Fibroblast of lung (primary cell): ENCODE results near the gene TBC1D23. TPM values are rescaled to one million over a fixed set of nuclear protein-coding genes. Genes with fewer than 3 reads are reported as not detected.
"Not testable (repeated sequence)": the region's sequence is repeated elsewhere in the genome, so short reads cannot be mapped to it uniquely, and the experiment has no call there.

Source experiments
- DNase-seq, 2 donors: peaks; one replicate each; pipeline versions ENCODE4 v3.0.0 to v3.0.0-alpha.2; 2010; ENCODE audit warnings: low read depth in 2 of 2
- H2AFZ ChIP-seq: 2 replicates; pipeline ENCODE4 v1.5.1; 2012; ENCODE audit warnings: low read length, control low read depth, inconsistent platforms
- H3K27ac ChIP-seq: 2 replicates; pipeline ENCODE4 v1.5.1; 2011; ENCODE audit warnings: low read length, control low read depth; ENCODE audit not compliant: insufficient read depth
- H3K27me3 ChIP-seq: 2 replicates; pipeline ENCODE4 v1.5.1; 2011; ENCODE audit warnings: mild to moderate bottlenecking, low read length; ENCODE audit not compliant: control insufficient read depth, insufficient read depth
- H3K36me3 ChIP-seq: 2 replicates; pipeline ENCODE4 v1.5.1; 2011; ENCODE audit warnings: low read length; ENCODE audit not compliant: control insufficient read depth, insufficient read depth
- H3K4me1 ChIP-seq: 2 replicates; pipeline ENCODE4 v1.5.1; 2011; ENCODE audit warnings: low read length; ENCODE audit not compliant: control insufficient read depth, insufficient read depth; ENCODE audit errors: extremely low read depth
- H3K4me2 ChIP-seq: 2 replicates; pipeline ENCODE4 v1.5.1; 2011; ENCODE audit warnings: low read length, control low read depth; ENCODE audit not compliant: insufficient read depth; ENCODE audit errors: extremely low read depth
- H3K4me3 ChIP-seq, 4 experiments: fragments of 200-600 bp in 1 of 4; sonication (generic) in 1 of 4; replicated peaks in 1 of 4; 2 replicates each; pipeline ENCODE4 v1.5.1; 2011 to 2016; ENCODE audit warnings: low read length in 4 of 4, low read depth in 3 of 4, mild to moderate bottlenecking in 3 of 4, control low read depth in 2 of 4, inconsistent platforms in 1 of 4, mixed read lengths in 1 of 4; ENCODE audit not compliant: insufficient read depth in 1 of 4; ENCODE audit errors: control extremely low read depth in 1 of 4
- H3K79me2 ChIP-seq: 2 replicates; pipeline ENCODE4 v1.5.1; 2012; ENCODE audit warnings: mild to moderate bottlenecking, low read length, inconsistent platforms; ENCODE audit not compliant: control insufficient read depth, insufficient read depth
- H3K9ac ChIP-seq: 2 replicates; pipeline ENCODE4 v1.5.1; 2011; ENCODE audit warnings: mild to moderate bottlenecking, low read length, control low read depth; ENCODE audit not compliant: insufficient read depth
- H3K9me3 ChIP-seq: 2 replicates; pipeline ENCODE4 v1.5.1; 2012; ENCODE audit warnings: low read depth, low read length; ENCODE audit not compliant: control insufficient read depth, insufficient read depth
- H4K20me1 ChIP-seq: 2 replicates; pipeline ENCODE4 v1.5.1; 2011; ENCODE audit warnings: low read length; ENCODE audit not compliant: control insufficient read depth, insufficient read depth; ENCODE audit errors: extremely low read depth
- CTCF ChIP-seq, 2 donors: IDR thresholded peaks in 1 of 2; conservative IDR thresholded peaks in 1 of 2; 1 replicate in 1 of 2; 2 replicates in 1 of 2; pipeline ENCODE4 v1.5.1; 2011 to 2012; ENCODE audit warnings: low read length in 2 of 2, control low read depth in 1 of 2, inconsistent platforms in 1 of 2, low read depth in 1 of 2, mild to moderate bottlenecking in 1 of 2
- EZH2 ChIP-seq: IDR thresholded peaks from 2 replicates; pipeline ENCODE4 v1.5.1; 2012; ENCODE audit warnings: low read length, control low read depth, mild to moderate bottlenecking; ENCODE audit errors: missing control alignments
- polyA plus RNA-seq, 2 donors: library from polyadenylated mRNA; depleted of rRNA in 1 of 2; stranded (reverse) in 1 of 2; unstranded in 1 of 2; fragments of >200 nt; gene quantifications; 2 replicates each; pipeline ENCODE4 v1.2.1, GENCODE V29; 2011 to 2012; ENCODE audit warnings: missing spikeins in 1 of 2
- total RNA-seq: library from RNA; depleted of rRNA; stranded (reverse); fragments of >200 nt; gene quantifications from 2 replicates; pipeline ENCODE4 v1.2.1, GENCODE V29; 2014

The TBC1D23 gene
- total and polyA plus RNA-seq, 2 donors (not counting 1 experiment from before 2014, with no cell fraction given): 54.9 to 121 TPM

GRCh38 chr3:100348727-100349126 lies 87.9 kb downstream of the TBC1D23 start:
- Histone ChIP-seq H3K36me3 (peaks cover 3% of the 10 kb centered on the region), H3K9me3 (no peaks in the 10 kb centered on the region), H3K79me2 (no peaks in the 10 kb centered on the region), H3K9ac (no peak overlapping the region), H3K4me3 (no peak overlapping the region), H4K20me1 (no peaks in the 10 kb centered on the region), H2AFZ (no peak overlapping the region), H3K27ac (no peak overlapping the region), H3K4me2 (no peak overlapping the region), H3K4me1 (no peaks in the 10 kb centered on the region), H3K27me3 (no peaks in the 10 kb centered on the region)
- no peak for TF ChIP-seq CTCF (conservative IDR thresholded peaks at IDR 0.05 in 1 of 2, IDR thresholded peaks at IDR 0.05 in 1 of 2; ENCODE audit: low read depth in 1 of 2, low read length in 2 of 2)
- TF ChIP-seq EZH2: no peak
- no peak for DNase-seq

GRCh38 chr3:100351770-100352169 lies 91.0 kb downstream of the TBC1D23 start:
- not testable (repeated sequence) for H3K4me1 ChIP-seq, H3K4me2 ChIP-seq, H3K27me3 ChIP-seq, H4K20me1 ChIP-seq, H2AFZ ChIP-seq, H3K9ac ChIP-seq, H3K36me3 ChIP-seq, H3K79me2 ChIP-seq, DNase-seq, H3K27ac ChIP-seq, H3K4me3 ChIP-seq, H3K9me3 ChIP-seq

GRCh38 chr3:100352296-100353231 lies 91.8 kb downstream of the TBC1D23 start:
- no peak overlapping the region for H3K9ac ChIP-seq
- no peaks in the 10 kb centered on the region for H4K20me1 ChIP-seq
- no peak overlapping the region for H3K27ac ChIP-seq
- no peaks in the 10 kb centered on the region for H3K9me3 ChIP-seq
- no peaks in the 10 kb centered on the region for H3K4me1 ChIP-seq
- peak in 1 of 2 donors; percentile 19 for DNase-seq
- no peaks in the 10 kb centered on the region for H3K27me3 ChIP-seq
- H3K4me2 ChIP-seq: no peak overlapping the region
- TF ChIP-seq CTCF (conservative IDR thresholded peaks at IDR 0.05 in 1 of 2, IDR thresholded peaks at IDR 0.05 in 1 of 2; ENCODE audit: low read depth in 1 of 2, low read length in 2 of 2): no peak
- TF ChIP-seq EZH2: no peak
- H3K4me3 ChIP-seq: no peak overlapping the region
- H3K79me2 ChIP-seq: no peaks in the 10 kb centered on the region
- no peak overlapping the region for H2AFZ ChIP-seq
- H3K36me3 ChIP-seq: no peaks in the 10 kb centered on the region
